Measurements from ENCODE around the gene RPH3AL. TPM values are rescaled to one million over a fixed set of nuclear protein-coding genes. Genes with fewer than 3 reads are reported as not detected.
"Not testable (repeated sequence)": the region's sequence is repeated elsewhere in the genome, so short reads cannot be mapped to it uniquely, and the experiment has no call there.

RPH3AL gene
- total RNA-seq, 1 experiment from 2014 or later = 2.8 TPM

GRCh38 chr17:204427-205147 is 148.0 kb downstream of the RPH3AL start:
- Histone ChIP-seq H3K27me3 (ENCODE audit: control insufficient read depth, insufficient read depth, low read length) (peaks cover 1% of the 10 kb centered on the region; the same call in 1 of the 2 replicates), H3K4me3 (ENCODE audit: insufficient read depth, low read depth, low read length) (no peak overlapping the region), H3K36me3 (replicated peaks; ENCODE audit: control insufficient read depth, insufficient read depth, low read length) (no peaks in the 10 kb centered on the region)
- no peak for DNase-seq

GRCh38 chr17:202501-202951 is 150.1 kb downstream of the RPH3AL start:
- peaks cover 1% of the 10 kb centered on the region; the same call in 1 of the 2 replicates for H3K27me3 ChIP-seq (ENCODE audit: control insufficient read depth, insufficient read depth, low read length)
- H3K36me3 ChIP-seq (replicated peaks; ENCODE audit: control insufficient read depth, insufficient read depth, low read length) = no peaks in the 10 kb centered on the region
- no peak overlapping the region for H3K4me3 ChIP-seq (ENCODE audit: insufficient read depth, low read depth, low read length)
- DNase-seq = no peak

GRCh38 chr17:201736-202135 is 150.9 kb downstream of the RPH3AL start:
- H3K36me3 ChIP-seq (replicated peaks; ENCODE audit: control insufficient read depth, insufficient read depth, low read length); H3K4me3 ChIP-seq (ENCODE audit: insufficient read depth, low read depth, low read length); DNase-seq; H3K27me3 ChIP-seq (ENCODE audit: control insufficient read depth, insufficient read depth, low read length): not testable (repeated sequence)

- not testable (repeated sequence) for H3K4me3 ChIP-seq (ENCODE audit: insufficient read depth, low read depth, low read length); H3K36me3 ChIP-seq (replicated peaks; ENCODE audit: control insufficient read depth, insufficient read depth, low read length); H3K27me3 ChIP-seq (ENCODE audit: control insufficient read depth, insufficient read depth, low read length); DNase-seq
Observed at GRCh38 chr17:201257-201656, 151.3 kb downstream of the RPH3AL start.

GRCh38 chr17:200586-200985 is 152.0 kb downstream of the RPH3AL start:
- Histone ChIP-seq H3K36me3 (replicated peaks; ENCODE audit: control insufficient read depth, insufficient read depth, low read length) (no peaks in the 10 kb centered on the region), H3K4me3 (ENCODE audit: insufficient read depth, low read depth, low read length) (no peak overlapping the region), H3K27me3 (ENCODE audit: control insufficient read depth, insufficient read depth, low read length) (peaks cover 1% of the 10 kb centered on the region; the same call in 1 of the 2 replicates)
- DNase-seq = peak; percentile 82

GRCh38 chr17:199806-200545 is 152.6 kb downstream of the RPH3AL start:
- no peaks in the 10 kb centered on the region for H3K36me3 ChIP-seq (replicated peaks; ENCODE audit: control insufficient read depth, insufficient read depth, low read length)
- peaks cover 1% of the 10 kb centered on the region; the same call in 1 of the 2 replicates for H3K27me3 ChIP-seq (ENCODE audit: control insufficient read depth, insufficient read depth, low read length)
- no peak for DNase-seq
- no peak overlapping the region for H3K4me3 ChIP-seq (ENCODE audit: insufficient read depth, low read depth, low read length)

GRCh38 chr17:199191-199604 is 153.4 kb downstream of the RPH3AL start:
- peak; percentile 65 for DNase-seq
- no peak overlapping the region for H3K4me3 ChIP-seq (ENCODE audit: insufficient read depth, low read depth, low read length)
- peaks cover 1% of the 10 kb centered on the region; the same call in 1 of the 2 replicates for H3K27me3 ChIP-seq (ENCODE audit: control insufficient read depth, insufficient read depth, low read length)
- no peaks in the 10 kb centered on the region for H3K36me3 ChIP-seq (replicated peaks; ENCODE audit: control insufficient read depth, insufficient read depth, low read length)

GRCh38 chr17:198225-198624 is 154.4 kb downstream of the RPH3AL start:
- not testable (repeated sequence) for H3K36me3 ChIP-seq (replicated peaks; ENCODE audit: control insufficient read depth, insufficient read depth, low read length); H3K27me3 ChIP-seq (ENCODE audit: control insufficient read depth, insufficient read depth, low read length); DNase-seq; H3K4me3 ChIP-seq (ENCODE audit: insufficient read depth, low read depth, low read length)

- Histone ChIP-seq H3K4me3 (ENCODE audit: insufficient read depth, low read depth, low read length) (no peak overlapping the region), H3K27me3 (ENCODE audit: control insufficient read depth, insufficient read depth, low read length) (peaks cover 1% of the 10 kb centered on the region; the same call in 1 of the 2 replicates), H3K36me3 (replicated peaks; ENCODE audit: control insufficient read depth, insufficient read depth, low read length) (no peaks in the 10 kb centered on the region)
- DNase-seq = no peak
Observed at GRCh38 chr17:197352-197751, 155.3 kb downstream of the RPH3AL start.

GRCh38 chr17:194828-195602 is 157.6 kb downstream of the RPH3AL start:
- DNase-seq = no peak
- peaks cover 1% of the 10 kb centered on the region; the same call in 1 of the 2 replicates for H3K27me3 ChIP-seq (ENCODE audit: control insufficient read depth, insufficient read depth, low read length)
- H3K4me3 ChIP-seq (ENCODE audit: insufficient read depth, low read depth, low read length) = no peak overlapping the region
- H3K36me3 ChIP-seq (replicated peaks; ENCODE audit: control insufficient read depth, insufficient read depth, low read length) = no peaks in the 10 kb centered on the region

- no peaks in the 10 kb centered on the region for H3K36me3 ChIP-seq (replicated peaks; ENCODE audit: control insufficient read depth, insufficient read depth, low read length)
- DNase-seq = peak; percentile 54
Observed at GRCh38 chr17:193841-194806, 158.5 kb downstream of the RPH3AL start.

GRCh38 chr17:193426-193810 is 159.2 kb downstream of the RPH3AL start:
- H3K36me3 ChIP-seq (replicated peaks; ENCODE audit: control insufficient read depth, insufficient read depth, low read length) = no peaks in the 10 kb centered on the region
- no peak for DNase-seq
- no peak overlapping the region for H3K4me3 ChIP-seq (ENCODE audit: insufficient read depth, low read depth, low read length)
- H3K27me3 ChIP-seq (ENCODE audit: control insufficient read depth, insufficient read depth, low read length) = no peaks in the 10 kb centered on the region

More at GRCh38 chr17:193841-194806, 158.5 kb downstream of the RPH3AL start:
- H3K27me3 ChIP-seq (ENCODE audit: control insufficient read depth, insufficient read depth, low read length) = no peaks in the 10 kb centered on the region
- H3K4me3 ChIP-seq (ENCODE audit: insufficient read depth, low read depth, low read length) = no peak overlapping the region

GRCh38 chr17:192666-193425 is 159.8 kb downstream of the RPH3AL start:
- no peak for DNase-seq
- no peaks in the 10 kb centered on the region for H3K27me3 ChIP-seq (ENCODE audit: control insufficient read depth, insufficient read depth, low read length)
- no peak overlapping the region for H3K4me3 ChIP-seq (ENCODE audit: insufficient read depth, low read depth, low read length)
- no peaks in the 10 kb centered on the region for H3K36me3 ChIP-seq (replicated peaks; ENCODE audit: control insufficient read depth, insufficient read depth, low read length)

Data from H7 (cell line).